Adrenal gland (tissue), 12 donors: Measurements from ENCODE around the gene TBC1D19. TPM values are rescaled to one million over a fixed set of nuclear protein-coding genes. Genes with fewer than 3 reads are reported as not detected.
"Not testable (repeated sequence)": the region's sequence is repeated elsewhere in the genome, so short reads cannot be mapped to it uniquely, and the experiment has no call there.

Experiments used
- DNase-seq, 7 donors: peaks; one replicate each; pipeline ENCODE4 v3.0.0-alpha.2; 2019 to 2020
- H3K27ac ChIP-seq, 5 donors: fragments of 200-600 bp; sonication (generic) in 4 of 5; 1 replicate in 3 of 5; 2 replicates in 2 of 5; pipeline versions ENCODE4 v1.5.1 to v1.8.0; 2016 to 2020; ENCODE audit warnings: mild to moderate bottlenecking in 1 of 5
- H3K27me3 ChIP-seq: fragments of 200-600 bp; 2 replicates; pipeline ENCODE4 v1.8.0; 2021
- H3K36me3 ChIP-seq, 2 donors: fragments of 200-600 bp; replicated peaks in 1 of 2; 1 replicate in 1 of 2; 2 replicates in 1 of 2; pipeline versions ENCODE4 v1.5.1 to v1.8.0; 2018 to 2022
- H3K4me1 ChIP-seq, 2 donors: fragments of 200-600 bp; replicated peaks in 1 of 2; 1 replicate in 1 of 2; 2 replicates in 1 of 2; pipeline versions ENCODE4 v1.5.1 to v1.8.0; 2018 to 2021
- H3K4me3 ChIP-seq, 4 donors: fragments of 200-600 bp; sonication (generic) in 3 of 4; one replicate each; pipeline ENCODE4 v1.5.1; 2016 to 2018
- H3K9me3 ChIP-seq, 3 donors: fragments of 200-600 bp; sonication (generic) in 1 of 3; replicated peaks in 1 of 3; 1 replicate in 2 of 3; 2 replicates in 1 of 3; pipeline versions ENCODE4 v1.5.1 to v1.8.0; 2016 to 2021
- CTCF ChIP-seq, 6 experiments: fragments of 450-650 bp in 4 of 6; fragments of 200-600 bp in 2 of 6; sonication (generic) in 1 of 6; IDR thresholded peaks; 1 replicate in 5 of 6; 2 replicates in 1 of 6; pipeline versions ENCODE4 v1.5.1 to v1.8.0; 2016 to 2021; ENCODE audit warnings: antibody characterized with exemption in 6 of 6, mild to moderate bottlenecking in 2 of 6, moderate library complexity in 1 of 6
- POLR2A ChIP-seq, 2 donors: fragments of 450-650 bp; IDR thresholded peaks; one replicate each; pipeline ENCODE4 v1.6.1; 2017; ENCODE audit warnings: antibody characterized with exemption in 2 of 2, mild to moderate bottlenecking in 2 of 2, moderate library complexity in 1 of 2
- WGBS, 4 donors: extraction: QIAGEN DNeasy Blood & Tissue Kit in 2 of 4; methylation state at CpG; one replicate each; pipeline versions ENCODE4 v1.1.5 to v1.1.7; 2013 to 2017; 5-methylcytosine and 5-hydroxymethylcytosine counted together
- intact Hi-C, 2 donors: fragments of 100-400 bp; cut with DNase I; formaldehyde crosslinking; loops; one replicate each; pipeline versions ENCODE4 v1.14.1 to v1.15.0; 2022 to 2023
- polyA plus RNA-seq, 3 donors: library from polyadenylated mRNA; stranded (reverse); fragments of 200-250 nt in 2 of 3; fragments of 350-450 nt in 1 of 3; fragmentation: Illumina TruSeq in 1 of 3; extraction: RNeasy Lipid Tissue Mini Kit (QIAGEN cat#74804) in 1 of 3; gene quantifications; one replicate each; pipeline ENCODE4 v1.2.3, GENCODE V29; 2013 to 2014
- total RNA-seq, 9 donors: library from RNA; depleted of rRNA in 4 of 9; stranded (reverse); fragments of >200 nt in 4 of 9; fragments of 120-200 nt in 1 of 9; fragmentation: NEBNext Ultra II Directional in 1 of 9; extraction: Animal tissue kit (Norgen Biotek cat#: 25700) in 1 of 9; gene quantifications; one replicate each; pipeline versions ENCODE4 v1.1.0 to v1.2.4, GENCODE V29; 2013 to 2023
- donor health status: healthy with polysubstance abuse.
- donor health status: Bipolar disorder and iron deficiency.
- donor health status: DM: yes; HTN: yes; CAD: no.
- donor health status: DM: no; HTN: no; CAD: no.
- donor health status: DM: no; HTN: no; CAD: no.
- donor health status: DM: yes; HTN: yes; CAD: no.

TBC1D19 gene
- total and polyA plus RNA-seq, 12 donors: 3.5 to 37.0 (median 14.4) TPM

- Histone ChIP-seq H3K4me3 (no peak overlapping the region), H3K9me3 (no peaks in the 10 kb centered on the region), H3K27ac (no peak overlapping the region), H3K27me3 (no peaks in the 10 kb centered on the region), H3K36me3 (no peaks in the 10 kb centered on the region), H3K4me1 (no peaks in the 10 kb centered on the region)
- TF ChIP-seq CTCF (IDR thresholded peaks at IDR 0.05) (no peak), POLR2A (IDR thresholded peaks at IDR 0.05) (no peak)
- WGBS, 4 donors: 63 to 85% (median 71%) methylated on average over 2 of the region's 2 CpGs
- intact Hi-C loops: no loop called here
- no peak for DNase-seq
Observed at GRCh38 chr4:26577066-26577465, 6.8 kb upstream of the TBC1D19 start.

- DNase-seq: no peak
- Histone ChIP-seq H3K9me3 (no peaks in the 10 kb centered on the region), H3K27ac (no peak overlapping the region), H3K4me1 (peaks cover 0 to 7% of the 10 kb centered on the region in 2 donors), H3K4me3 (no peak overlapping the region), H3K36me3 (no peaks in the 10 kb centered on the region), H3K27me3 (no peaks in the 10 kb centered on the region)
- whole genome bisulfite sequencing, 4 donors: 80 to 88% (median 82%) methylated on average over 5 of the region's 5 CpGs
- no peak for TF ChIP-seq CTCF (IDR thresholded peaks at IDR 0.05)
- no peak for TF ChIP-seq POLR2A (IDR thresholded peaks at IDR 0.05)
- intact Hi-C loops: no loop called here
Observed at GRCh38 chr4:26579169-26579568, 4.7 kb upstream of the TBC1D19 start.

GRCh38 chr4:26581341-26581740, 2.5 kb upstream of the TBC1D19 start:
- H3K27ac ChIP-seq, intact Hi-C loops, DNase-seq, H3K9me3 ChIP-seq, H3K27me3 ChIP-seq, H3K36me3 ChIP-seq, H3K4me3 ChIP-seq: not testable (repeated sequence)
- H3K4me1 ChIP-seq: peaks cover 11 to 21% of the 10 kb centered on the region in 2 donors
- 76 to 84% (median 83%) methylated on average over 4 of the region's 4 CpGs for WGBS, 4 donors

GRCh38 chr4:26583538-26583864, 383 bp upstream of the TBC1D19 start:
- Histone ChIP-seq H3K4me1 (peaks cover 11 to 21% of the 10 kb centered on the region in 2 donors), H3K27ac (peak overlapping the region; percentile 22 to 82 (median 76)), H3K4me3 (peak overlapping the region; percentile 70 to 96 (median 80)), H3K9me3 (no peaks in the 10 kb centered on the region), H3K36me3 (no peaks in the 10 kb centered on the region), H3K27me3 (no peaks in the 10 kb centered on the region)
- intact Hi-C loops: no loop called here
- 1 to 2% (median 1%) methylated on average over 9 to 11 of the region's 11 CpGs for WGBS, 4 donors
- DNase-seq: no peak
- no peak for TF ChIP-seq POLR2A (IDR thresholded peaks at IDR 0.05)

GRCh38 chr4:26584725-26585124, 841 bp downstream of the TBC1D19 start:
- Histone ChIP-seq H3K27me3 (no peaks in the 10 kb centered on the region), H3K36me3 (no peaks in the 10 kb centered on the region), H3K9me3 (no peaks in the 10 kb centered on the region), H3K4me3 (peak overlapping the region in 3 of 4 donors; percentile 70 to 96 (median 79)), H3K27ac (peak overlapping the region in 2 of 5 donors; percentile 76 to 80), H3K4me1 (peaks cover 11 to 21% of the 10 kb centered on the region in 2 donors)
- TF ChIP-seq POLR2A (IDR thresholded peaks at IDR 0.05) (no peak), CTCF (IDR thresholded peaks at IDR 0.05) (no peak)
- 26 to 35% (median 33%) methylated on average over 4 of the region's 4 CpGs for WGBS, 4 donors
- no peak for DNase-seq
- intact Hi-C loops: no loop called here
